ENCODE data around the gene CENPN.

- TF ChIP-seq ZFP36 (IDR thresholded peaks at IDR 0.05; ENCODE audit: borderline replicate concordance, partially characterized antibody) (no peak), CHD2 (IDR thresholded peaks at IDR 0.05; ENCODE audit: low read length, partially characterized antibody) (no peak), HEYL (CRISPR knock-in tag; IDR thresholded peaks at IDR 0.05) (no peak)
- TF ChIP-seq, protein P1, sequence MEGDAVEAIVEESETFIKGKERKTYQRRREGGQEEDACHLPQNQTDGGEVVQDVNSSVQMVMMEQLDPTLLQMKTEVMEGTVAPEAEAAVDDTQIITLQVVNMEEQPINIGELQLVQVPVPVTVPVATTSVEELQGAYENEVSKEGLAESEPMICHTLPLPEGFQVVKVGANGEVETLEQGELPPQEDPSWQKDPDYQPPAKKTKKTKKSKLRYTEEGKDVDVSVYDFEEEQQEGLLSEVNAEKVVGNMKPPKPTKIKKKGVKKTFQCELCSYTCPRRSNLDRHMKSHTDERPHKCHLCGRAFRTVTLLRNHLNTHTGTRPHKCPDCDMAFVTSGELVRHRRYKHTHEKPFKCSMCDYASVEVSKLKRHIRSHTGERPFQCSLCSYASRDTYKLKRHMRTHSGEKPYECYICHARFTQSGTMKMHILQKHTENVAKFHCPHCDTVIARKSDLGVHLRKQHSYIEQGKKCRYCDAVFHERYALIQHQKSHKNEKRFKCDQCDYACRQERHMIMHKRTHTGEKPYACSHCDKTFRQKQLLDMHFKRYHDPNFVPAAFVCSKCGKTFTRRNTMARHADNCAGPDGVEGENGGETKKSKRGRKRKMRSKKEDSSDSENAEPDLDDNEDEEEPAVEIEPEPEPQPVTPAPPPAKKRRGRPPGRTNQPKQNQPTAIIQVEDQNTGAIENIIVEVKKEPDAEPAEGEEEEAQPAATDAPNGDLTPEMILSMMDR (IDR thresholded peaks at IDR 0.05) = no peak
These were observed 40.4 kb upstream of the CENPN start for GRCh38 chr16:80966617-80967016.

Data from A549 (cell line).